CD4-positive, alpha-beta T cell (primary cell): ENCODE data around the gene KCNIP4. TPM values are rescaled to one million over a fixed set of nuclear protein-coding genes. Genes with fewer than 3 reads are reported as not detected.
A peak's percentile ranks its signal among the peaks of the same experiment; 100 is the strongest.

ENCODE experiments used
- ATAC-seq: fragments of 200-7000 bp; cut with Tn5 transposase; one replicate; pipeline ENCODE4 v1.10.0; 2022; ENCODE audit warnings: mild to moderate bottlenecking; ENCODE audit not compliant: poor library complexity
- CTCF ChIA-PET: fragments of 350-600 bp; sonication (Branson Sonifier 250); formaldehyde crosslinking; loops from one replicate; lab custom pipeline; 2021; ENCODE audit warnings: antibody characterized with exemption, inconsistent platforms; lab: Charles Lee
- POLR2A ChIA-PET: fragments of 350-600 bp; sonication (Branson Sonifier 250); formaldehyde crosslinking; loops from one replicate; lab custom pipeline; 2021; ENCODE audit warnings: antibody characterized with exemption, inconsistent platforms; lab: Charles Lee
- DNase-seq, 14 experiments: peaks; one replicate each; pipeline ENCODE4 v3.0.0-alpha.2; 2013 to 2020; ENCODE audit warnings: mixed read lengths in 2 of 14
- H3K27ac ChIP-seq, 2 donors: one replicate each; pipeline versions ENCODE4 v1.5.1 to v1.7.0; 2013; ENCODE audit warnings: low read length in 2 of 2, low read depth in 1 of 2, mild to moderate bottlenecking in 1 of 2
- H3K27me3 ChIP-seq, 2 experiments: 1 replicate in 1 of 2; 2 replicates in 1 of 2; pipeline versions ENCODE4 v1.6.1 to v1.7.0; 2013; ENCODE audit warnings: low read length in 2 of 2, control low read depth in 1 of 2, mild to moderate bottlenecking in 1 of 2, moderate library complexity in 1 of 2; ENCODE audit not compliant: insufficient read depth in 2 of 2, control insufficient read depth in 1 of 2
- H3K36me3 ChIP-seq: one replicate; pipeline ENCODE4 v1.6.1; 2013; ENCODE audit warnings: low read length, control low read depth; ENCODE audit not compliant: insufficient read depth
- H3K4me1 ChIP-seq: one replicate; pipeline ENCODE4 v1.6.1; 2013; ENCODE audit warnings: low read length, control low read depth; ENCODE audit not compliant: insufficient read depth
- H3K4me3 ChIP-seq: one replicate; pipeline ENCODE4 v1.5.1; 2013; ENCODE audit warnings: mild to moderate bottlenecking, low read length, moderate library complexity
- H3K9me3 ChIP-seq, 2 experiments: 1 replicate in 1 of 2; 2 replicates in 1 of 2; pipeline versions ENCODE4 v1.6.1 to v1.7.0; 2013; ENCODE audit warnings: low read length in 2 of 2, mild to moderate bottlenecking in 2 of 2, control low read depth in 1 of 2, moderate library complexity in 1 of 2; ENCODE audit not compliant: control insufficient read depth in 1 of 2, insufficient read depth in 1 of 2
- H3K27ac Mint-ChIP-seq: one replicate; pipeline ENCODE4 v1.8.0; 2020; ENCODE audit warnings: mixed read lengths
- H3K27me3 Mint-ChIP-seq: one replicate; pipeline ENCODE4 v1.8.0; 2021; ENCODE audit warnings: mixed read lengths
- H3K36me3 Mint-ChIP-seq: one replicate; pipeline ENCODE4 v1.8.0; 2021; ENCODE audit warnings: low read depth, mixed read lengths
- H3K4me1 Mint-ChIP-seq: one replicate; pipeline ENCODE4 v1.8.0; 2021; ENCODE audit warnings: low read depth, mixed read lengths
- H3K4me3 Mint-ChIP-seq: one replicate; pipeline ENCODE4 v1.8.0; 2020; ENCODE audit warnings: mild to moderate bottlenecking, mixed read lengths
- H3K9me3 Mint-ChIP-seq: one replicate; pipeline ENCODE4 v1.8.0; 2020; ENCODE audit warnings: mixed read lengths
- CTCF ChIP-seq: fragments of 200-600 bp; IDR thresholded peaks from one replicate; pipeline ENCODE4 v1.8.0; 2022; ENCODE audit warnings: antibody characterized with exemption, mild to moderate bottlenecking
- intact Hi-C, 2 experiments: fragments of 100-400 bp; cut with DNase I in 1 of 2; cut with micrococcal nuclease in 1 of 2; formaldehyde crosslinking; loops; one replicate each; pipeline versions ENCODE4 v1.15.1 to v1.9.0; 2023 to 2025; cut with DNase I, micrococcal nuclease
- total RNA-seq, 174 experiments: library from RNA in 2 of 174; stranded (reverse) in 2 of 174; gene quantifications; one replicate each; pipeline ENCODE4 v1.2.3 and lab custom pipeline; 2021 to 2026

The KCNIP4 gene
- total RNA-seq, 2 experiments from 2014 or later: not detected

- intact Hi-C loops: no loop called here
- no peak overlapping the region for H3K4me3 ChIP-seq
- POLR2A ChIA-PET: interaction anchor here (0.6 kb wide), 2 partner anchors 20 to 63 kb away, joined by 3 read pairs; no protein-coding TSS in a partner anchor
Measured at GRCh38 chr4:20895988-20896387, 1052.6 kb downstream of the KCNIP4 start.

GRCh38 chr4:20895208-20895607 lies 1053.4 kb downstream of the KCNIP4 start:
- H3K27me3 ChIP-seq: no peaks in the 10 kb centered on the region
- peaks cover 3% of the 10 kb centered on the region for H3K9me3 Mint-ChIP-seq
- intact Hi-C loops: no loop called here
- no peak overlapping the region for H3K27ac Mint-ChIP-seq
- no peak overlapping the region for H3K27ac ChIP-seq
- H3K9me3 ChIP-seq: peaks cover 0 to 3% of the 10 kb centered on the region in 2 experiments
- ATAC-seq (no peak), DNase-seq (no peak)
- H3K4me3 ChIP-seq: no peak overlapping the region
- H3K27me3 Mint-ChIP-seq: no peaks in the 10 kb centered on the region
- no peaks in the 10 kb centered on the region for H3K4me1 ChIP-seq
- POLR2A ChIA-PET: no interaction called here
- CTCF ChIA-PET: no interaction called here
- H3K36me3 ChIP-seq: no peaks in the 10 kb centered on the region
- no peak overlapping the region for H3K4me3 Mint-ChIP-seq
- H3K36me3 Mint-ChIP-seq: no peaks in the 10 kb centered on the region
- H3K4me1 Mint-ChIP-seq: no peaks in the 10 kb centered on the region
- TF ChIP-seq CTCF: no peak

More at GRCh38 chr4:20895988-20896387, 1052.6 kb downstream of the KCNIP4 start:
- TF ChIP-seq CTCF: no peak
- DNase-seq: peak in 1 of 14 experiments; percentile 5
- Histone ChIP-seq H3K36me3 (no peaks in the 10 kb centered on the region), H3K27me3 (no peaks in the 10 kb centered on the region), H3K27ac (no peak overlapping the region), H3K9me3 (peaks cover 0 to 3% of the 10 kb centered on the region in 2 experiments), H3K4me1 (no peaks in the 10 kb centered on the region)
- no peaks in the 10 kb centered on the region for H3K36me3 Mint-ChIP-seq
- H3K27ac Mint-ChIP-seq: no peak overlapping the region
- H3K9me3 Mint-ChIP-seq: peaks cover 3% of the 10 kb centered on the region
- CTCF ChIA-PET: no interaction called here
- no peak for ATAC-seq
- no peaks in the 10 kb centered on the region for H3K4me1 Mint-ChIP-seq
- H3K27me3 Mint-ChIP-seq: no peaks in the 10 kb centered on the region
- H3K4me3 Mint-ChIP-seq: no peak overlapping the region

GRCh38 chr4:20890761-20891160 lies 1057.8 kb downstream of the KCNIP4 start:
- Mint-ChIP-seq H3K36me3 (no peaks in the 10 kb centered on the region), H3K4me1 (no peaks in the 10 kb centered on the region), H3K27me3 (no peaks in the 10 kb centered on the region), H3K9me3 (peaks cover 7% of the 10 kb centered on the region), H3K27ac (no peak overlapping the region), H3K4me3 (no peak overlapping the region)
- ATAC-seq (no peak), DNase-seq (no peak)
- Histone ChIP-seq H3K27ac (no peak overlapping the region), H3K36me3 (no peaks in the 10 kb centered on the region), H3K9me3 (peaks cover 0 to 3% of the 10 kb centered on the region in 2 experiments), H3K27me3 (no peaks in the 10 kb centered on the region), H3K4me3 (no peak overlapping the region), H3K4me1 (no peaks in the 10 kb centered on the region)
- no peak for TF ChIP-seq CTCF
- ChIA-PET POLR2A (no interaction called here), CTCF (no interaction called here)
- intact Hi-C loops: no loop called here
